T-cell (primary cell): ENCODE measurements around the gene KRTAP17-1. TPM values are rescaled to one million over a fixed set of nuclear protein-coding genes. Genes with fewer than 3 reads are reported as not detected.
"Not testable (repeated sequence)": the region's sequence is repeated elsewhere in the genome, so short reads cannot be mapped to it uniquely, and the experiment has no call there.

Experiments used
- ATAC-seq, 4 experiments: fragments of 200-7000 bp in 3 of 4; fragments of 150-1000 bp in 1 of 4; cut with Tn5 transposase; replicated peaks in 1 of 4; 1 replicate in 3 of 4; 2 replicates in 1 of 4; pipeline ENCODE4 v1.10.0; 2021; ENCODE audit warnings: moderate library complexity in 3 of 4, mild to moderate bottlenecking in 2 of 4, moderate number of reproducible peaks in 1 of 4
- CTCF ChIA-PET, 2 donors: fragments of 300-600 bp; sonication (Branson Sonifier 250); formaldehyde crosslinking; loops; one replicate each; lab custom pipeline; 2022; ENCODE audit warnings: antibody characterized with exemption in 2 of 2; lab: Charles Lee
- POLR2A ChIA-PET, 2 donors: fragments of 300-600 bp; sonication (Branson Sonifier 250); formaldehyde crosslinking; loops; one replicate each; lab custom pipeline; 2022; ENCODE audit warnings: antibody characterized with exemption in 2 of 2; lab: Charles Lee
- DNase-seq, 35 experiments: peaks; one replicate each; pipeline versions ENCODE4 v3.0.0 to v3.0.0-alpha.2; 2013 to 2023
- H3K27ac ChIP-seq: one replicate; pipeline ENCODE4 v1.5.1; 2013; ENCODE audit warnings: low read length
- H3K27me3 ChIP-seq, 2 experiments: replicated peaks in 1 of 2; 1 replicate in 1 of 2; 2 replicates in 1 of 2; pipeline versions ENCODE4 v1.6.1 to v1.7.0; 2013; ENCODE audit warnings: low read length in 1 of 2, mixed read lengths in 1 of 2; ENCODE audit not compliant: control insufficient read depth in 2 of 2, insufficient read depth in 2 of 2; ENCODE audit errors: extremely low read depth in 1 of 2
- H3K36me3 ChIP-seq, 2 donors: 1 replicate in 1 of 2; 2 replicates in 1 of 2; pipeline versions ENCODE4 v1.6.1 to v1.7.0; 2013; ENCODE audit warnings: low read length in 1 of 2; ENCODE audit not compliant: control insufficient read depth in 2 of 2, insufficient read depth in 1 of 2; ENCODE audit errors: extremely low read depth in 1 of 2
- H3K4me1 ChIP-seq, 2 experiments: 1 replicate in 1 of 2; 2 replicates in 1 of 2; pipeline versions ENCODE4 v1.6.1 to v1.7.0; 2013; ENCODE audit warnings: low read length in 2 of 2, mixed read lengths in 1 of 2; ENCODE audit not compliant: insufficient read depth in 2 of 2, control insufficient read depth in 1 of 2; ENCODE audit errors: extremely low read depth in 1 of 2
- H3K4me3 ChIP-seq, 2 donors: 1 replicate in 1 of 2; 2 replicates in 1 of 2; pipeline versions ENCODE4 v1.5.1 to v1.7.0; 2013; ENCODE audit warnings: mild to moderate bottlenecking in 2 of 2, low read length in 1 of 2, moderate library complexity in 1 of 2; ENCODE audit not compliant: control insufficient read depth in 1 of 2; ENCODE audit errors: extremely low read depth in 1 of 2
- H3K9me3 ChIP-seq: 2 replicates; pipeline ENCODE4 v1.7.0; 2013
- H3K27ac Mint-ChIP-seq, 2 donors: one replicate each; pipeline ENCODE4 v1.8.0; 2020 to 2021; ENCODE audit warnings: mild to moderate bottlenecking in 2 of 2, mixed read lengths in 2 of 2
- H3K27me3 Mint-ChIP-seq, 2 donors: one replicate each; pipeline ENCODE4 v1.8.0; 2021 to 2022; ENCODE audit warnings: mixed read lengths in 2 of 2
- H3K36me3 Mint-ChIP-seq: one replicate; pipeline ENCODE4 v1.8.0; 2021; ENCODE audit warnings: mixed read lengths
- H3K4me1 Mint-ChIP-seq, 3 donors: one replicate each; pipeline ENCODE4 v1.8.0; 2020 to 2022; ENCODE audit warnings: mixed read lengths in 3 of 3, mild to moderate bottlenecking in 1 of 3
- H3K4me3 Mint-ChIP-seq, 3 donors: one replicate each; pipeline ENCODE4 v1.8.0; 2020 to 2022; ENCODE audit warnings: mild to moderate bottlenecking in 3 of 3, mixed read lengths in 3 of 3, moderate library complexity in 3 of 3
- H3K9me3 Mint-ChIP-seq, 3 donors: one replicate each; pipeline ENCODE4 v1.8.0; 2020 to 2022; ENCODE audit warnings: mixed read lengths in 3 of 3
- WGBS: methylation state at CpG from one replicate; pipeline ENCODE4 v1.1.5; 2013; ENCODE audit warnings: missing lambda C conversion rate; ENCODE audit not compliant: insufficient coverage; 5-methylcytosine and 5-hydroxymethylcytosine counted together
- total RNA-seq, 35 experiments: library from RNA in 6 of 35; stranded (reverse) in 6 of 35; fragments of 120-200 nt in 1 of 35; gene quantifications; one replicate each; pipeline versions ENCODE4 v1.2.1 to v1.2.4 and lab custom pipeline; 2013 to 2026

The KRTAP17-1 gene
- total RNA-seq, 5 donors from 2014 or later (not counting 1 experiment from before 2014, with no cell fraction given), result not detected

- H3K4me3 ChIP-seq, H3K9me3 ChIP-seq, H3K27me3 Mint-ChIP-seq, POLR2A ChIA-PET, H3K4me1 ChIP-seq, H3K27ac ChIP-seq, ATAC-seq, H3K36me3 ChIP-seq, H3K36me3 Mint-ChIP-seq, H3K9me3 Mint-ChIP-seq, H3K27me3 ChIP-seq, H3K27ac Mint-ChIP-seq, H3K4me3 Mint-ChIP-seq, DNase-seq: not testable (repeated sequence)
- 97% methylated on average over 12 of the region's 16 CpGs for WGBS
- peaks cover 10 to 17% (median 12%) of the 10 kb centered on the region in 3 donors for H3K4me1 Mint-ChIP-seq
- CTCF ChIA-PET, result interaction anchor here in 1 of 2 donors (0.7 kb wide), 1 partner anchor 42 kb away, joined by 3 read pairs; no protein-coding TSS in a partner anchor
Measured at GRCh38 chr17:41350381-41350878, 34.9 kb upstream of the KRTAP17-1 start, which contains the start of gene KRT33A. TSS of gene KRT33A (minus strand) at chr17:41350828. CDS start at chr17:41350767, 61 bp downstream.

GRCh38 chr17:41347869-41348760 lies 32.6 kb upstream of the KRTAP17-1 start:
- Mint-ChIP-seq H3K4me3 (no peak overlapping the region), H3K4me1 (peaks cover 16 to 28% (median 17%) of the 10 kb centered on the region in 3 donors), H3K27ac (no peak overlapping the region), H3K36me3 (peaks cover 5% of the 10 kb centered on the region), H3K9me3 (peaks cover 0 to 7% (median 4%) of the 10 kb centered on the region in 3 donors), H3K27me3 (no peaks in the 10 kb centered on the region)
- no peaks in the 10 kb centered on the region for H3K36me3 ChIP-seq
- 89% methylated on average over 6 of the region's 7 CpGs for WGBS
- H3K9me3 ChIP-seq, result no peaks in the 10 kb centered on the region
- H3K4me3 ChIP-seq, result no peak overlapping the region
- CTCF ChIA-PET, result interaction anchor here in 1 of 2 donors (0.5 kb wide), 1 partner anchor 9 kb away, joined by 3 read pairs; no protein-coding TSS in a partner anchor
- no peak overlapping the region for H3K27ac ChIP-seq
- ATAC-seq, result no peak
- DNase-seq, result no peak
- peaks cover 0 to 2% of the 10 kb centered on the region in 2 experiments for H3K27me3 ChIP-seq
- POLR2A ChIA-PET, result interaction anchor here in 1 of 2 donors (0.6 kb wide), 1 partner anchor 152 kb away, joined by 6 read pairs; no protein-coding TSS in a partner anchor
- H3K4me1 ChIP-seq, result peaks cover 2 to 8% of the 10 kb centered on the region in 2 experiments

GRCh38 chr17:41346421-41346820 lies 30.9 kb upstream of the KRTAP17-1 start:
- peaks cover 13% of the 10 kb centered on the region for H3K36me3 Mint-ChIP-seq
- H3K27me3 Mint-ChIP-seq, H3K27ac Mint-ChIP-seq, CTCF ChIA-PET, H3K27me3 ChIP-seq, H3K27ac ChIP-seq, DNase-seq, H3K4me3 ChIP-seq, H3K4me3 Mint-ChIP-seq, H3K9me3 ChIP-seq, ATAC-seq, POLR2A ChIA-PET, H3K36me3 ChIP-seq: not testable (repeated sequence)
- peaks cover 21 to 34% (median 26%) of the 10 kb centered on the region in 3 donors for H3K4me1 Mint-ChIP-seq
- peaks cover 4 to 15% of the 10 kb centered on the region in 2 experiments for H3K4me1 ChIP-seq
- 97% methylated on average over 6 of the region's 16 CpGs for WGBS
- peaks cover 6 to 17% (median 7%) of the 10 kb centered on the region in 3 donors for H3K9me3 Mint-ChIP-seq

- H3K36me3 Mint-ChIP-seq, result peaks cover 13% of the 10 kb centered on the region
- peaks cover 6 to 17% (median 7%) of the 10 kb centered on the region in 3 donors for H3K9me3 Mint-ChIP-seq
- peak overlapping the region in 1 of 2 donors; percentile 21 for H3K27ac Mint-ChIP-seq
- H3K4me3 Mint-ChIP-seq, result no peak overlapping the region
- no CpG with 5 or more reads among the region's 3 CpGs for WGBS
- Histone ChIP-seq H3K27ac (no peak overlapping the region), H3K27me3 (no peaks in the 10 kb centered on the region), H3K4me3 (no peak overlapping the region), H3K9me3 (no peaks in the 10 kb centered on the region), H3K36me3 (no peaks in the 10 kb centered on the region), H3K4me1 (peaks cover 6 to 18% of the 10 kb centered on the region in 2 experiments)
- no peak for ATAC-seq
- DNase-seq, result no peak
- H3K27me3 Mint-ChIP-seq, result no peaks in the 10 kb centered on the region
- H3K4me1 Mint-ChIP-seq, result peaks cover 26 to 34% (median 27%) of the 10 kb centered on the region in 3 donors
- POLR2A ChIA-PET, result no interaction called here
- CTCF ChIA-PET, result no interaction called here
Measured at GRCh38 chr17:41345992-41346391, 30.5 kb upstream of the KRTAP17-1 start.

- Histone ChIP-seq H3K4me3 (no peak overlapping the region), H3K27me3 (no peaks in the 10 kb centered on the region), H3K9me3 (no peaks in the 10 kb centered on the region), H3K27ac (no peak overlapping the region), H3K4me1 (peaks cover 29 to 39% of the 10 kb centered on the region in 2 experiments), H3K36me3 (no peaks in the 10 kb centered on the region)
- H3K27ac Mint-ChIP-seq, result peak overlapping the region; percentile 63 to 98
- WGBS, result 100% methylated on average over 3 of the region's 3 CpGs
- ChIA-PET POLR2A (no interaction called here), CTCF (no interaction called here)
- H3K9me3 Mint-ChIP-seq, result peaks cover 6 to 17% (median 7%) of the 10 kb centered on the region in 3 donors
- DNase-seq (no peak), ATAC-seq (no peak)
- peaks cover 13% of the 10 kb centered on the region for H3K36me3 Mint-ChIP-seq
- H3K27me3 Mint-ChIP-seq, result no peaks in the 10 kb centered on the region
- H3K4me3 Mint-ChIP-seq, result peak overlapping the region in 1 of 3 donors; percentile 52
- peaks cover 55 to 64% (median 56%) of the 10 kb centered on the region in 3 donors for H3K4me1 Mint-ChIP-seq
Measured at GRCh38 chr17:41343029-41343428, 27.5 kb upstream of the KRTAP17-1 start.
